GM12872 (cell line): Measurements from ENCODE around the gene TMEM240.

Experiments
- CTCF ChIP-seq: IDR thresholded peaks from 3 replicates; pipeline ENCODE4 v1.5.1; 2011; ENCODE audit warnings: low read depth, mild to moderate bottlenecking, low read length, moderate library complexity; ENCODE audit not compliant: insufficient read depth

Gene TMEM240

DNA sequence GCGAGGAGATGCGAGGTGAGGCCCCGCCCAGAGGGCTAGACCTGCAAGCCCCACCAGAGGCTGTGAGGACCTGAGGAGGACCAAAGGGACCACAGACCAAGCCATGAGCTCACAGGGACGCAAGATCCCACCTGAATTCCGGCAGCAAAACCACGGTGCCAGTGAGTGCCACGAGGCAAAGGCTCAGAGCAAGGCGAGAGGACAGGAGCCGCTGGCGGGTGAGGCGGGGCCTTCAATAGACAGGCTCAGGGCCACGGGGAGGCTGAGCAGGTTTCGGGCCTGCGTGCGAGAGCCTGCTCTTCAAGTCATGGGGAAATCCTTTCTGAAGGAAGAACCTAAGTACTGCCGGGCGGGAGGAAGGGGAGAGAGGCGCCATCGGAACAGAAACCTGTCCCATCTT lies 7.1 kb upstream of the TMEM240 start:
- TF ChIP-seq CTCF: no peak

GRCh38 chr1:1547011-1547410 lies 6.6 kb upstream of the TMEM240 start:
- no peak for TF ChIP-seq CTCF

GRCh38 chr1:1545946-1546737 lies 5.7 kb upstream of the TMEM240 start:
- no peak for TF ChIP-seq CTCF

- no peak for TF ChIP-seq CTCF
Observed at GRCh38 chr1:1544544-1544943, 4.1 kb upstream of the TMEM240 start.

GRCh38 chr1:1543706-1544099 lies 3.3 kb upstream of the TMEM240 start:
- TF ChIP-seq CTCF: no peak

DNA sequence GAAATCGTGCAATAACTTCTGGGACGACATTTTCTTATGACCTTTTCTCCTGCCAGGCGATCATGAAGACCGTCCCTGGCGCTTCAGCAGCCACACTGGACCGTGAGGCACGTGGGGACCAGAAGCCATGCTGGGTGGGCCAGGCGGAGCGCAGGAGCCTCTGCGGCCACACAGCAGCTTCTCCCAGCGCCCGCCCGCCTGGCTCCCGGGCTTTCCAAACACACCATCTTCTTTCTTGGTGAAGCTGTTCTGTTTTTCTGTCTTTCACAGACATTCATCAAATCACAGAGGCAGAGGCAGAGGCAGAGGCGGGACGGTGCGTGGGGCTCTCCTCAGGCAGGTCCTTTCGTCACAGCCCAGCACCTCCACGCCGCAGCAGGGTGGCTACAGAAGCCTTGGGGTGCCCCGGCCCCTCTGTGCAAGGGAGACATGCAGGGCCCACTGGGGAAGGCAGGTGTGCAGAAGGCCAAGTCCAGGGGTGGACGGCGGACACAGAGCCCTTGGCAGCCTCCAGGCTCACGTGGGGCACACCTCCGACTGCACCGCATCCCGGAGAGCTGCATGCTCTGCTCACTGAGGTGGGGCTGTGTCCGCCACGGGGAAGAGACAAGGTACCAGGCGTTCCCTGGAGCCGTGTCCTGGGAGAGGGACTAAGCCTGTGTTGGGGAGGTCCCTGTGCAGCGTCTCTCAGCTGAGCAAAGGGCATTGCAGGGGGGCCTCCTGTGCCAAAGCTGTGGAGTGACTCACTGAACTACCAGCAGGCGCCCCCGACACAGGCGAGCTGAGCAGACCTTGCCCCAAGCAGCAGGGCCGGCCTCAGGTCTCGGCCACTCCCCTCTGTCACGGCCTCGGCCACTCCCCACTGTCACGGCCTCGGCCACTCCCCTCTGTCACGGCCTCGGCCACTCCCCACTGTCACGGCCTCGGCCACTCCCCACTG lies 2.6 kb upstream of the TMEM240 start:
- no peak for TF ChIP-seq CTCF

DNA sequence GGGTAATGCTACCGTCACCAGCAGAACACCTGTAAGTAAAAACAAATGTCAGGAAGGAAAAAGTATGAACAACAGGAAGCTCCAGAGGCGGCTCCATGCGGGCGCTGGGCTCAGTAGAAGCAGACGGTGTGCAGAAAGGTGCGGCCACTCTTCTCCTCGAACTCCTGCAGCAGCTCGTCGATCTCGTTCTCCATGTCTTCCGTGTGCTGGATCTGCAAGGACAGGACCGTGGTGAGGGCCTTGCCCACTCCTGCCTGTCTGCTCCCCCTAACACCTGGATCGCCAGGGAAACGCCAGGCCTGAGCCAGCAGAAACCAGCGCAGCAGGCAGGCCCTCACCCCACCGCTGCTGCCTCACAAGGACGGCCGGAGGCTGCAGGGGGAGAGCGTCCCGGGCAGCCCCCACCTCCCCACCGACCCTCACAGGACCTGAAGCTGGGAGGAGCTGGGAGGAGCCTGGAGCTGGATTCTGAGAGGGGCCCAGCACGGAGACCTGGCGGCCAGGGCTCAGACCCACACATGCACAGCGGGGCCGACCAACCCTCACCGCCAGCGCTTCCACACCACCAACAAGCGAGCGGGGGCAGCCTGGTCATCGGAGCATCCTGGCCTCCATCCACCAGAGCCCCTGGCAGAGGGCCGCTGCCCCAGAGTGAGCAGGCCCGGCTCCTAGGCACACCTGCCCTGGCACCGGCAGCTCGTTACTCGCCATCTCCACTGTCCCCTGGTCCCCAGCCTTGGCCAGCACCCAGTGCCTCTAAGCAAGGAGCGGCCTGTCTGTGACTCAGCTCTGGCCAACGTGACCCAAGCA lies 1.7 kb upstream of the TMEM240 start:
- no peak for TF ChIP-seq CTCF
